ENCODE data around the gene FLRT2.

Gene FLRT2

GRCh38 chr14:85660243-85660922 is 130.4 kb downstream of the FLRT2 start:
- no peak for DNase-seq (ENCODE audit: low read depth in 2 of 2)

- no peak for DNase-seq (ENCODE audit: low read depth in 2 of 2)
These were observed 132.2 kb downstream of the FLRT2 start for GRCh38 chr14:85662096-85662495.

GRCh38 chr14:85663256-85663655 is 133.3 kb downstream of the FLRT2 start:
- no peak for DNase-seq (ENCODE audit: low read depth in 2 of 2)

- DNase-seq (ENCODE audit: low read depth in 2 of 2): no peak
These were observed 133.7 kb downstream of the FLRT2 start for GRCh38 chr14:85663667-85664066.

- no peak for DNase-seq (ENCODE audit: low read depth in 2 of 2)
These were observed 146.0 kb downstream of the FLRT2 start for GRCh38 chr14:85675957-85676356.

GRCh38 chr14:85686908-85687307 is 157.0 kb downstream of the FLRT2 start:
- DNase-seq (ENCODE audit: low read depth in 2 of 2): no peak

- no peak for DNase-seq (ENCODE audit: low read depth in 2 of 2)
These were observed 157.5 kb downstream of the FLRT2 start for GRCh38 chr14:85687456-85687855.

- DNase-seq (ENCODE audit: low read depth in 2 of 2): no peak
These were observed 158.1 kb downstream of the FLRT2 start for GRCh38 chr14:85688006-85688405.

- no peak for DNase-seq (ENCODE audit: low read depth in 2 of 2)
These were observed 165.4 kb downstream of the FLRT2 start for GRCh38 chr14:85695300-85695699.

- DNase-seq (ENCODE audit: low read depth in 2 of 2): no peak
These were observed 171.2 kb downstream of the FLRT2 start for GRCh38 chr14:85701116-85701515.

GRCh38 chr14:85701763-85702162 is 171.8 kb downstream of the FLRT2 start:
- DNase-seq (ENCODE audit: low read depth in 2 of 2): no peak

- DNase-seq (ENCODE audit: low read depth in 2 of 2): no peak
These were observed 172.2 kb downstream of the FLRT2 start for GRCh38 chr14:85702191-85702590.

- no peak for DNase-seq (ENCODE audit: low read depth in 2 of 2)
These were observed 173.1 kb downstream of the FLRT2 start for GRCh38 chr14:85702997-85703396.

Data from stimulated activated CD8-positive, alpha-beta memory T cell treated with anti-CD3 and anti-CD28 coated beads, Interleukin-7, amount 100 ng/mL, for 1 hour (primary cell).